Astrocyte (in vitro differentiated cells and primary cell): Measurements from ENCODE around the gene STK32A. TPM values are rescaled to one million over a fixed set of nuclear protein-coding genes. Genes with fewer than 3 reads are reported as not detected.

Experiments used
- DNase-seq: peaks from one replicate; pipeline ENCODE4 v3.0.0-alpha.2; 2010; ENCODE audit warnings: low read depth
- FAIRE-seq: peaks from 2 replicates; lab custom pipeline; 2011; peaks lifted over from hg19 to GRCh38; lab: Jason Lieb, UNC
- H2AFZ ChIP-seq: 2 replicates; pipeline ENCODE4 v1.6.0; 2012; ENCODE audit warnings: low read depth, low read length, inconsistent platforms
- H3K27ac ChIP-seq: 2 replicates; pipeline ENCODE4 v1.5.1; 2011; ENCODE audit warnings: low read depth, low read length, inconsistent platforms
- H3K27me3 ChIP-seq: 2 replicates; pipeline ENCODE4 v1.6.0; 2011; ENCODE audit warnings: low read length, inconsistent platforms; ENCODE audit not compliant: insufficient read depth
- H3K36me3 ChIP-seq: 2 replicates; pipeline ENCODE4 v1.5.1; 2011; ENCODE audit warnings: low read length, inconsistent platforms; ENCODE audit not compliant: insufficient read depth
- H3K4me1 ChIP-seq: 2 replicates; pipeline ENCODE4 v1.5.1; 2011; ENCODE audit warnings: low read length, inconsistent platforms; ENCODE audit not compliant: insufficient read depth
- H3K4me2 ChIP-seq: 2 replicates; pipeline ENCODE4 v1.6.0; 2012; ENCODE audit warnings: low read length, inconsistent platforms
- H3K4me3 ChIP-seq: 2 replicates; pipeline ENCODE4 v1.5.1; 2011; ENCODE audit warnings: low read depth, mild to moderate bottlenecking, low read length, inconsistent platforms; ENCODE audit not compliant: insufficient read depth
- H3K79me2 ChIP-seq: 2 replicates; pipeline ENCODE4 v1.6.0; 2012; ENCODE audit warnings: mild to moderate bottlenecking, low read length, inconsistent platforms; ENCODE audit not compliant: insufficient read depth
- H3K9ac ChIP-seq: 2 replicates; pipeline ENCODE4 v1.6.0; 2012; ENCODE audit warnings: mild to moderate bottlenecking, low read length, inconsistent platforms
- H3K9me3 ChIP-seq: 2 replicates; pipeline ENCODE4 v1.5.1; 2012; ENCODE audit warnings: low read depth, mild to moderate bottlenecking, low read length, inconsistent platforms; ENCODE audit not compliant: insufficient read depth
- H4K20me1 ChIP-seq: 2 replicates; pipeline ENCODE4 v1.6.0; 2012; ENCODE audit warnings: low read length, inconsistent platforms; ENCODE audit not compliant: insufficient read depth
- H3K27ac Mint-ChIP-seq: one replicate; pipeline ENCODE4 v1.8.0; 2021; ENCODE audit warnings: mild to moderate bottlenecking, mixed read lengths; ENCODE audit not compliant: unreplicated experiment
- H3K27me3 Mint-ChIP-seq: one replicate; pipeline ENCODE4 v1.8.0; 2021; ENCODE audit warnings: low read depth, mixed read lengths; ENCODE audit not compliant: unreplicated experiment
- H3K36me3 Mint-ChIP-seq: one replicate; pipeline ENCODE4 v1.8.0; 2021; ENCODE audit warnings: low read depth, mixed read lengths; ENCODE audit not compliant: unreplicated experiment
- H3K4me1 Mint-ChIP-seq: one replicate; pipeline ENCODE4 v1.8.0; 2021; ENCODE audit warnings: low read depth, mixed read lengths; ENCODE audit not compliant: unreplicated experiment
- H3K4me3 Mint-ChIP-seq: one replicate; pipeline ENCODE4 v1.8.0; 2021; ENCODE audit warnings: mild to moderate bottlenecking, moderate library complexity, mixed read lengths; ENCODE audit not compliant: unreplicated experiment
- H3K9me3 Mint-ChIP-seq: one replicate; pipeline ENCODE4 v1.8.0; 2021; ENCODE audit warnings: mild to moderate bottlenecking, mixed read lengths; ENCODE audit not compliant: unreplicated experiment
- EZH2 ChIP-seq: IDR thresholded peaks from 2 replicates; pipeline ENCODE4 v1.6.1; 2012; ENCODE audit warnings: mild to moderate bottlenecking, low read length, inconsistent platforms; ENCODE audit not compliant: insufficient read depth
- total RNA-seq: library from RNA; stranded (reverse); gene quantifications from 2 replicates; pipeline ENCODE4 v1.2.1, GENCODE V29; 2021
- TF ChIP-seq, protein P1 (sequence below): IDR thresholded peaks from 2 replicates; pipeline ENCODE4 v1.5.1; 2011; ENCODE audit warnings: low read depth, mild to moderate bottlenecking, inconsistent platforms, low read length, moderate library complexity; ENCODE audit not compliant: insufficient read depth

Gene STK32A
- total RNA-seq, 1 donor from 2014 or later, result 0.25 TPM

DNA sequence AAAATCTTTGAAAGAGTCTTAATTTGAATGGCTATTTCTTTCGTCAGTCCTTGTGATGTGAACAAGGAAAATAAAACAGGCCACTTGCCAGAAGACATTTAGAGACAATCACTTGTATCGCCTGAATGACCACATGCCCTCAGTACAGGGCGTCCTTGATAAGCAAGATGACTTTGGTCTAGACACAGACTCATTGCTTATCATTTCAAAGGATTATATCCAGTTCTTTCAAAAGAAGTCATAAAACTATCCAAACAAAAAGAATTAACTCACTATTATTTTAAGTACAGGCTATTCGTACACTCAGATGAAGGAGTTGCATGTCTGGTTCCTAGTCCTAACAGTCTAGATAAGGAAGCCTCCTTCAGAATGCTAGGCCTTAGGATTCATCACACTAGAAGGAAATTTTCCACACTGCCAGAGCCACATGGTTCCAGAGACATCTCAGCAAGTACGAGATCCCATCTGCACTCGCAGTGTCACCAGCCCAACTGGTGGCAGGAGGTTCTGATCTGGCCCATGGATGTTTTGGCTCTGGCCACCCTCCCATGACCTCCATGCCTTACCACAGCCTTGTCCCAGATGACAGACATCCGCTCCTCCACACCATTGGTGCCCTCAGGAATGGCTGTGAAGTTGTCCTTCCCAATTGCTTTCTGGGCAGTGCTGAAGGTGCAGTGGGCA is 165.4 kb downstream of the STK32A start:
- TF ChIP-seq, protein P1, sequence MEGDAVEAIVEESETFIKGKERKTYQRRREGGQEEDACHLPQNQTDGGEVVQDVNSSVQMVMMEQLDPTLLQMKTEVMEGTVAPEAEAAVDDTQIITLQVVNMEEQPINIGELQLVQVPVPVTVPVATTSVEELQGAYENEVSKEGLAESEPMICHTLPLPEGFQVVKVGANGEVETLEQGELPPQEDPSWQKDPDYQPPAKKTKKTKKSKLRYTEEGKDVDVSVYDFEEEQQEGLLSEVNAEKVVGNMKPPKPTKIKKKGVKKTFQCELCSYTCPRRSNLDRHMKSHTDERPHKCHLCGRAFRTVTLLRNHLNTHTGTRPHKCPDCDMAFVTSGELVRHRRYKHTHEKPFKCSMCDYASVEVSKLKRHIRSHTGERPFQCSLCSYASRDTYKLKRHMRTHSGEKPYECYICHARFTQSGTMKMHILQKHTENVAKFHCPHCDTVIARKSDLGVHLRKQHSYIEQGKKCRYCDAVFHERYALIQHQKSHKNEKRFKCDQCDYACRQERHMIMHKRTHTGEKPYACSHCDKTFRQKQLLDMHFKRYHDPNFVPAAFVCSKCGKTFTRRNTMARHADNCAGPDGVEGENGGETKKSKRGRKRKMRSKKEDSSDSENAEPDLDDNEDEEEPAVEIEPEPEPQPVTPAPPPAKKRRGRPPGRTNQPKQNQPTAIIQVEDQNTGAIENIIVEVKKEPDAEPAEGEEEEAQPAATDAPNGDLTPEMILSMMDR, result no peak
- no peak for TF ChIP-seq EZH2
- Histone ChIP-seq H3K4me3 (no peak overlapping the region), H3K9me3 (no peaks in the 10 kb centered on the region), H3K4me2 (no peak overlapping the region), H3K27me3 (no peaks in the 10 kb centered on the region), H3K4me1 (peaks cover 25% of the 10 kb centered on the region), H3K27ac (peak overlapping the region; percentile 50), H3K9ac (no peak overlapping the region), H3K36me3 (peaks cover 54% of the 10 kb centered on the region), H4K20me1 (peaks cover 5% of the 10 kb centered on the region), H2AFZ (no peak overlapping the region), H3K79me2 (no peaks in the 10 kb centered on the region)
- DNase-seq (no peak), FAIRE-seq (no peak)
- no peaks in the 10 kb centered on the region for H3K27me3 Mint-ChIP-seq
- H3K36me3 Mint-ChIP-seq, result peaks cover 29% of the 10 kb centered on the region
- no peak overlapping the region for H3K27ac Mint-ChIP-seq
- no peak overlapping the region for H3K4me3 Mint-ChIP-seq
- H3K4me1 Mint-ChIP-seq, result peaks cover 35% of the 10 kb centered on the region
- no peaks in the 10 kb centered on the region for H3K9me3 Mint-ChIP-seq

DNA sequence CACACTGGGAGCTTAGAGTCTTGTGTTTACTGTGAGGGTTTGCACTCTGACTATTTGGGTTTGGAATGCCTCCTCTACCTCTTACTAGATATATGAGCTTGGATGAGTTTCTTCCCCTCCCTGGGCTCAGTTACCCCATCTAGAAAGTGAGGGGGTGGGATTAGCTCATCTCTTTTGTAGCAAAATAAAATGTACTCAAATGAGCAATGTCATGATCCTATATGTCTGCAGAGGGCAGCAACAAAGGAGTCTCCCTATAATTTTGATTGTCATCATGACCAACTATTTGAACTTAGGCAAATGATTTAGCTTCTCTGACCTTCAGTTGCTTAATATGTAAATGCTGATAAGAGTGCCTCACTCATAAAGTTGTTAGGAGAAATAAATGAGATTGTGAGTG is 166.1 kb downstream of the STK32A start:
- H3K9me3 Mint-ChIP-seq, result no peaks in the 10 kb centered on the region
- DNase-seq (no peak), FAIRE-seq (no peak)
- H4K20me1 ChIP-seq, result peaks cover 3% of the 10 kb centered on the region
- peak overlapping the region; percentile 50 for H3K27ac ChIP-seq
- peaks cover 32% of the 10 kb centered on the region for H3K4me1 ChIP-seq
- H3K4me1 Mint-ChIP-seq, result peaks cover 36% of the 10 kb centered on the region
- H3K27me3 ChIP-seq, result no peaks in the 10 kb centered on the region
- no peak overlapping the region for H3K9ac ChIP-seq
- peaks cover 59% of the 10 kb centered on the region for H3K36me3 ChIP-seq
- H3K4me3 ChIP-seq, result no peak overlapping the region
- TF ChIP-seq, protein P1, result no peak
- no peak for TF ChIP-seq EZH2
- no peak overlapping the region for H2AFZ ChIP-seq
- no peaks in the 10 kb centered on the region for H3K79me2 ChIP-seq
- H3K27me3 Mint-ChIP-seq, result no peaks in the 10 kb centered on the region
- H3K9me3 ChIP-seq, result no peaks in the 10 kb centered on the region
- peak overlapping the region; percentile 18 for H3K27ac Mint-ChIP-seq
- no peak overlapping the region for H3K4me2 ChIP-seq
- peaks cover 28% of the 10 kb centered on the region for H3K36me3 Mint-ChIP-seq
- no peak overlapping the region for H3K4me3 Mint-ChIP-seq
